ENCODE measurements around the gene KLRF1.

DNA sequence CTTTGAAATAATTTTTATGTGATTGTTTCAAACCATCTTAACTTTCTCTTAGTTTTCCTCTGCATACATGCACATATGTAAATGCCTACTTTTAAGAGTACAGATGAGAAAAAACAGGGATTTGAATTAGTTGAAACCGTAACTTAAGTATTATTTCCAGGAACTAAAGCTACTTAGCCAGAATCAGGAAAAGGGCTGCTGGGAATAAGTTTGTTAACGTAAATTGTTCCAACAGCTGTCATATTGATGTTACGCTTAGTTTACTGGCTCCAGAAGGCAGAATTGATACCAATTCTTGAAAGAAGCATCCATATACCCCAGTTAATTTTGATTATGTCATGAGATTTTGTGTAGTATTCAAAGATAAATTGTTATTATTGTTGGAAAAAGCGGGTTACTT, 17.9 kb upstream of the KLRF1 start:
- no peak for TF ChIP-seq FOXK2 (IDR thresholded peaks at IDR 0.05)
- TF ChIP-seq LEF1 (IDR thresholded peaks at IDR 0.05; ENCODE audit: borderline replicate concordance): no peak
- TF ChIP-seq BHLHE40 (IDR thresholded peaks at IDR 0.05; ENCODE audit: borderline replicate concordance): no peak
- no peak for TF ChIP-seq TARDBP (IDR thresholded peaks at IDR 0.05)
- TF ChIP-seq FOXA1 (IDR thresholded peaks at IDR 0.05): no peak
- no peak for TF ChIP-seq SUZ12 (IDR thresholded peaks at IDR 0.05)
- TF ChIP-seq SP1 (IDR thresholded peaks at IDR 0.05): no peak

All from HEK293T (cell line).